Spleen (tissue), 7 donors: ENCODE measurements around the gene BIVM.

Experiments
- CTCF ChIP-seq, 11 experiments: fragments of 200-600 bp in 7 of 11; fragments of 450-650 bp in 4 of 11; sonication (generic) in 4 of 11; IDR thresholded peaks in 8 of 11; conservative IDR thresholded peaks in 3 of 11; 1 replicate in 7 of 11; 2 replicates in 4 of 11; pipeline versions ENCODE4 v1.4.0 to v1.8.0; 2016 to 2021; ENCODE audit warnings: antibody characterized with exemption in 11 of 11, inconsistent platforms in 4 of 11, mild to moderate bottlenecking in 1 of 11
- POLR2A ChIP-seq, 3 donors: fragments of 450-650 bp; IDR thresholded peaks; one replicate each; pipeline ENCODE4 v1.5.1; 2017; ENCODE audit warnings: antibody characterized with exemption in 3 of 3, mild to moderate bottlenecking in 1 of 3
- donor health status: DM: no; HTN: no; CAD: no; lungs with moderate emphysema.
- donor health status: DM: no; HTN: no; CAD: no.
- donor health status: DM: no; HTN: no; CAD: no.

- no peak for TF ChIP-seq CTCF (IDR thresholded peaks at IDR 0.05 in 8 of 11, conservative IDR thresholded peaks at IDR 0.05 in 3 of 11)
- no peak for TF ChIP-seq POLR2A (IDR thresholded peaks at IDR 0.05)
Measured at GRCh38 chr13:102852556-102852955, 53.6 kb downstream of the BIVM start.
